ENCODE data around the gene ATE1.
"Not testable (repeated sequence)": the region's sequence is repeated elsewhere in the genome, so short reads cannot be mapped to it uniquely, and the experiment has no call there.

Gene ATE1

DNA sequence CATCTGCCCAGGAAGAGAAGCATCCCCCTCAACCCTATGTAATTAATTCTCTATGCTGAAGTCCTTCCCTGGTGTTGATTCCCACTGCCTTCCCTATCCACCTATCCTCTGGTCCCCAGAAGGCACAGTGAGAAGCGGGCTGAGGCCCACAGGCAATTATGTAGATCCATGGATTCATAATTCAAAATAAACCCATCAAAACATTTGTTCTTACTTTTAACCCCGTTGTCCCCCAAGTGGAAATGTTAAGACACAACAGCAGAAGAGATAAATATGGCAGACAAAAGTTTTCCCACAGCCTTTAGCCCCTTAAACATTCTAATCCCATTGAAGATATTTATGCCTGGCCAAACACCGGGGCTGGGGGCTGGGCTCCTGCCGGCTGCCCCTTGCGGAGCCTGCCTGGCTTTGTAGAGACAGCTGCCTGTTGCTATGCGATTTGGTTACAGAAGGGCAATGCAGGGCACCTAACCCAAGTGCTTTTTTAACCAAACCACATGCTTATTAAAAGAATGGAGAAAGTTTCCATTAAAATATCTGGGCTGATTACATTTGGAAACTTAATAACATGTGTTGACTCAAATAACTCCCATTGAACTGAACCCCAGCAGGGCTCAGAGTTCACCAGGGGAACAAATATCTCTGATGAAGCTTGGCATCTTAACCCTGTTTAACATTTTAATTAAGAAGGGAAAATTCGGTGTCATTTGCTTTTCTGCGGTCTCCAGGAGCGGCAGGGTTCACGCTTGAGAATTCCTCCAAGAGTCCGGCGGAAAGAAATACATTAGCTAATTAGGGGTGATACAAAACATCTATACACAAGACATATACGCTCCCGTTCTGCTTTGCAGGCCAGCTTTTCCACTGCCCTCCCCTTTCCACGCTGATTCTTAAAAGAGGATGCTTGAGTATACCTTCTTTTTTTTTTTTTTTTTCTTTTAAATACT, 218.8 kb downstream of the ATE1 start:
- no peak for FAIRE-seq
- no peak for DNase-seq (ENCODE audit: extremely low spot score, insufficient read length, low read depth)

DNA sequence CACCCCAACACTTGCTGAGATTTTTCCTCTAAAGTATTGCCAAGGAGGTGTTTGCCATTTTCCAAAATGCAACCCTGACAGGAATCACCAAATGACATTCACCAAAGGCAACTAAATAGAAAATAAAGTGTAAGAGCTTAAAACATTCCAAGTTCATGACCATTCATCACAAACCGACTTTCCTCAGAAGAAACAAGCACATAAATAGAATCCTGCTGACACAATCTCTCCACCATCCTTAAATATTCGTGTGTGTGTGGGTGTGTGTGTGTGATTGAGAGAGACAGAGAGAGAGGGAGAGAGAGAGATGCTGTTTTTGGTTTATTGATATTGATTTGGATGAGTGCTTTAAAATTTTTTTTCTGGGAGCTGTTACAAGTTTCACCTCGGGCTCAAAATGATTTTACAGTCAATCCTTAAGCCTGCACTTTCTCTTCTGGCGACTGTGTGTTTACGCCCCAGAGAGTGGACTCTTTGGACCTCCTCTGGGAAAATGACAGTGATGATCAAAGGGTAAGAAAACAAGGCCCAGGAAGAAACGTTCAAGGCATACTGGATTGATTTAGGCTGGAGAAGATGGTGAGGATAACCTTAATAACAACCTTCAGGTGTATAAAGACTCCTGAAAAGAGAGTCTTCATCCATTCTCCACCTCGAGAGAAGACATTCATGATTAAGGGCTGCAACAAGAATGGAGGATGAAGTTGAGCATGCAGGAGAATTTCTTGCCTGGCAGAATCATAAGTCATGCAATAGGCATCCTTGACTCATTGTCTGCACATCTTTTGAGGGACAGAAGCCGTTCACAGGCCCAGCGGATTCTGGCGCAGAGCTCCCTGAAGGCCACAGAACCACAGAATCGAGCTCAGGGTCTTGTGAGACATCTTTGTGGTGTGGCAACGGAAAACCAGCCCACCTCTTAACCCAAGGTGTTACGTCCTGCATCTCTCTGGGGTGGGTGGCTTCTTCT, 225.2 kb downstream of the ATE1 start:
- FAIRE-seq: no peak
- no peak for DNase-seq (ENCODE audit: extremely low spot score, insufficient read length, low read depth)

GRCh38 chr10:121700416-121700815, 227.4 kb downstream of the ATE1 start:
- DNase-seq (ENCODE audit: extremely low spot score, insufficient read length, low read depth) (no peak), FAIRE-seq (no peak)

DNA sequence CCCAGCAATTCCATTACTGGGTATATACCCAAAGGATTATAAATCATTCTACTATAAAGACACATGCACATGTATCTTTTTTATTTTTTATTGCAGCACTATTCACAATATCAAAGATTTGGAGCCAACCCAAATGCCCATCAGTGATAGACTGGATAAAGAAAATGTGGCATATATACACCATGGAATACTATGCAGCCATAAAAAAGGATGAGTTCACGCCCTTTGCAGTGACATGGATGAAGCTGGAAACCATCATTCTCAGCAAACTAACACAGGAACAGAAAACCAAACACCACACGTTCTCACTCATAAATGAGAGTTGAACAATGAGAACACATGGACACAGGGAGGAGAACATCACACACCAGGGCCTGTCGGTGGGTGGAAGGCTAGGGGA, 228.1 kb downstream of the ATE1 start:
- FAIRE-seq; DNase-seq (ENCODE audit: extremely low spot score, insufficient read length, low read depth): not testable (repeated sequence)

- no peak for FAIRE-seq
- DNase-seq (ENCODE audit: extremely low spot score, insufficient read length, low read depth): no peak
These were observed 228.9 kb downstream of the ATE1 start for GRCh38 chr10:121698902-121699301.

GRCh38 chr10:121698336-121698735, 229.5 kb downstream of the ATE1 start:
- FAIRE-seq: no peak
- no peak for DNase-seq (ENCODE audit: extremely low spot score, insufficient read length, low read depth)

DNA sequence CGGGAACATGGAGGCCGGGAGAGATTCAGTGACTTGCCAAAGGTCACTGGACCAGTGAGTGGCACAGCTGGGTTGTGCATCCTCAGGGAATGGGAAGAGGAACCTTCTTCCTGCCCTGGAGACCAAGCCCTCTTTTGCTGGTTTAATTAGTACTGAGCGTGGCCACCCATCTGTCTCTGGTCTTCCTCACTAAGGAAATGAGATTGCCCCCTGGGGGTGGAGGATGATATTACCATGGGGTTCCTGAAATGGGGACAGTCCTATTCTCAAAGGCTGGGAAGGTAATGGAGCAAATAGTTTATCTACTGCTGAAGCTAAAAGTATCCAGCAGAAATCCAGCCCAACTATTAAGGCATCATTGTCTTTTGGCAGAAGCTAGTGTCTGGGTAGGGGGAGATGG, 231.0 kb downstream of the ATE1 start:
- peak; percentile 5 for FAIRE-seq

DNA sequence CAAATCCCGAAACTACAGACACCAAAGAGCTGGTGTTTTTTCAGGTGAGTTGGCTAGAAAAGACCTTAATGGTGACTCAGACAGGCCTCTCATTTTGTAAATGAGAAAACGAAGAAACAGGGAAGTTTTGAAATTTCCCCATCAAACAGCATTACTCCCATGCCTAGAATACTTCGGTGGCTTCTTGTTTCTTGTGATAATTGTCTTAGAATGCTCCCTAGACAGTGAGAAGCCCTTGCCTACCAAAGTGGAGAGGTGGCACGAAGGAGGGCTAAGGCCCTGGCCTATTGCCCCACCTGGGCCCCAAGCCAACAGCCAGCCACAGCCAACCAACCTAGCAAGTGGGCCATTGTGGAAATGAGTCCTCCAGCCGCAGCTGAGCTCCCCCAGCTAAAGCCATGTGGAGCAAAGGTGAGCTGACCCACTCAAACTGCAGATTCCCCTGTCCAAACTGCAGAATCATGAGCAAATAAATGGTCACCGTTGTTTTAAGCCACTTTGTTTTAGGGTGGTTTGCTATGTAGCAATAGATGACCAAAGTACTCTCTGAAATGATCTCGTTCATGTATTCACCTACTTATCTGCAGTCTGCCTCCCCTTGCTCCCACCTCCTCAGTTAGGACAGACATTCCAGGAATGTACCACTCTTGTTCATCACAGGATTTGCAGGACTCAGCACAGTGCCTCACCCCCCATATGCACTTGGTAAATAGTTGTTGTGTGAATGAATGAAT, 231.9 kb downstream of the ATE1 start:
- FAIRE-seq (no peak), DNase-seq (ENCODE audit: extremely low spot score, insufficient read length, low read depth) (no peak)

More for the DNA sequence above, 231.0 kb downstream of the ATE1 start:
- DNase-seq (ENCODE audit: extremely low spot score, insufficient read length, low read depth): no peak

GRCh38 chr10:121694966-121695643, 232.7 kb downstream of the ATE1 start:
- FAIRE-seq (no peak), DNase-seq (ENCODE audit: extremely low spot score, insufficient read length, low read depth) (no peak)

GRCh38 chr10:121694327-121694965, 233.4 kb downstream of the ATE1 start:
- DNase-seq (ENCODE audit: extremely low spot score, insufficient read length, low read depth): no peak
- FAIRE-seq: no peak

DNA sequence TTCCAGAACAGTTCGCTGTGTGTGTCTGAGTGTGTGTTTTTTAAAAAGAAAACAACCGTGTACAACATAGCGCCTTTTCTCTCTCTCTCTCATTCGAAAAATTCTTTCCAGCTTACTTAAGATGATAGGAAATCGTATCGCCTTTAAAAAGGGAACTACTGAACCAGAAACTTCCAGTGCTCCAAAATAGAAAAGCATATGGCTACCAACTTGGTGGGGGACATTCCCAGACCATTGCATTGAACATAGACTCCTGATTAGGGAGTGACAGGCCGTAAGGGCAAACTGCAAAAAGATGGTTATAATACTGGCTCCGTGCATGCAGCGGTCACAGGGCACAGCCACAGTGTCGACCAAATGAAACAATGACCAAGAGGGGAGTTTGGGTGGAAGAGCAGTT, 235.2 kb downstream of the ATE1 start:
- DNase-seq (ENCODE audit: extremely low spot score, insufficient read length, low read depth) (no peak), FAIRE-seq (no peak)

- FAIRE-seq (no peak), DNase-seq (ENCODE audit: extremely low spot score, insufficient read length, low read depth) (no peak)
These were observed 236.9 kb downstream of the ATE1 start for GRCh38 chr10:121690970-121691369.
